Esophagus muscularis mucosa (tissue), 4 donors: ENCODE results near the gene CYGB.

Source experiments
- CTCF ChIP-seq, 3 experiments: fragments of 200-600 bp in 2 of 3; fragments of 450-650 bp in 1 of 3; sonication (generic) in 2 of 3; IDR thresholded peaks; one replicate each; pipeline ENCODE4 v1.5.1; 2017 to 2019; ENCODE audit warnings: antibody characterized with exemption in 3 of 3, mild to moderate bottlenecking in 2 of 3, moderate library complexity in 1 of 3
- EP300 ChIP-seq: sonication (generic); formaldehyde crosslinking; IDR thresholded peaks from one replicate; pipeline ENCODE4 v1.6.1; 2017; ENCODE audit warnings: antibody characterized with exemption
- POLR2A ChIP-seq: fragments of 450-650 bp; IDR thresholded peaks from one replicate; pipeline ENCODE4 v1.6.1; 2017; ENCODE audit warnings: antibody characterized with exemption, moderate library complexity, mild to moderate bottlenecking, low read depth

- TF ChIP-seq CTCF (IDR thresholded peaks at IDR 0.05) (no peak), EP300 (no peak), POLR2A (no peak)
Observed at GRCh38 chr17:76538941-76539570, 1.5 kb upstream of the CYGB start.
